Stimulated activated naive CD8-positive, alpha-beta T cell treated with anti-CD3 and anti-CD28 coated beads, Interleukin-15, Interleukin-2, amounts not matched to agents 100 ng/mL and 50 ng/mL, for 24 hours (primary cell): ENCODE data around the gene HSPA1B.
"Not testable (repeated sequence)": the region's sequence is repeated elsewhere in the genome, so short reads cannot be mapped to it uniquely, and the experiment has no call there.

Experiments
- H3K27ac Mint-ChIP-seq: one replicate; pipeline ENCODE4 v1.8.0; 2021; ENCODE audit warnings: mild to moderate bottlenecking, mixed read lengths
- H3K27me3 Mint-ChIP-seq: one replicate; pipeline ENCODE4 v1.8.0; 2021; ENCODE audit warnings: mixed read lengths
- H3K36me3 Mint-ChIP-seq: one replicate; pipeline ENCODE4 v1.8.0; 2021; ENCODE audit warnings: low read depth, mixed read lengths
- H3K4me1 Mint-ChIP-seq: one replicate; pipeline ENCODE4 v1.8.0; 2021; ENCODE audit warnings: low read depth, mixed read lengths
- H3K4me3 Mint-ChIP-seq: one replicate; pipeline ENCODE4 v1.8.0; 2021; ENCODE audit warnings: mild to moderate bottlenecking, mixed read lengths
- H3K9me3 Mint-ChIP-seq: one replicate; pipeline ENCODE4 v1.8.0; 2021; ENCODE audit warnings: mixed read lengths

Gene HSPA1B

DNA sequence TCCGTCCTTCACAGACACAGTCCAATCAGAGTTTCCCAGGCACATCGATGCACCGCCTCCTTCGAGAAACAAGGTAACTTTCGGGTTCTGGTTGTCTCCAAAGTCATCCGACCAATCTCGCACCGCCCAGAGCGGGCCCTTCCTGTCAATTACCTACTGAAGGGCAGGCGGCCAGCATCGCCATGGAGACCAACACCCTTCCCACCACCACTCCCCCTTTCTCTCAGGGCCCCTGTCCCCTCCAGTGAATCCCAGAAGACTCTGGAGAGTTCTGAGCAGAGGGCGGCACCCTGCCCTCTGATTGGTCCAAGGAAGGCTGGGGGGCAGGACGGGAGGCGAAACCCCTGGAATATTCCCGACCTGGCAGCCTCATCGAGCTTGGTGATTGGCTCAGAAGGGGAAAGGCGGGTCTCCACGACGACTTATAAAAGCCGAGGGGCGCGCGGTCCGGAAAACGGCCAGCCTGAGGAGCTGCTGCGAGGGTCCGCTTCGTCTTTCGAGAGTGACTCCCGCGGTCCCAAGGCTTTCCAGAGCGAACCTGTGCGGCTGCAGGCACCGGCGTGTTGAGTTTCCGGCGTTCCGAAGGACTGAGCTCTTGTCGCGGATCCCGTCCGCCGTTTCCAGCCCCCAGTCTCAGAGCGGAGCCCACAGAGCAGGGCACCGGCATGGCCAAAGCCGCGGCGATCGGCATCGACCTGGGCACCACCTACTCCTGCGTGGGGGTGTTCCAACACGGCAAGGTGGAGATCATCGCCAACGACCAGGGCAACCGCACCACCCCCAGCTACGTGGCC, at the start of gene HSPA1B:
Gene HSPA1B, plus strand, starts transcription at position 453 of the 794 bp plus-strand sequence. Its CDS starts 213 bp downstream, at position 666.
- Mint-ChIP-seq H3K27me3 (no peaks in the 10 kb centered on the region), H3K36me3 (peaks cover 12% of the 10 kb centered on the region), H3K9me3 (no peaks in the 10 kb centered on the region), H3K4me3 (peak within 1 kb of the TSS; percentile 90), H3K4me1 (peaks cover 53% of the 10 kb centered on the region), H3K27ac (peak within 1 kb of the TSS; percentile 97)

DNA sequence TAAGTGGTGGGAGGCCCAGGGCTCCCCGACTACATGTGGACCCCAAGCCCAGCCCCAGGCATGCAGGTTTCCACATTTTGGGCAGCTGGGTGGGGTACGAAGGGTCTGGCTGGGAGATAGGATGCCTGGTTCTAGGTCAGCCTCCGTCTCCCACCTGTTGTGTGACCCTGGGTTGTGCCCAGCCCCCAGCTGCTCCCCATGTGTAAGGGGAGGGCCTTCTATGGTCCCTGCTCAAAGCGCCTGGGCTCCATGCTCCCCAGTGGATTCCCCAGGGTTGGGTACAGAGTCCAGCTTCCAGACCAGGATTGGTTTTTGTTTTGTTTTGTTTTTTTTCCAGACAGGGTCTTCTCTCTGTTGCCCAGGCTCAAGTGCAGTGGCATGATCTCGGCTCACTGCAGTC, 49.3 kb upstream of the HSPA1B start:
- Mint-ChIP-seq H3K36me3 (peaks cover 31% of the 10 kb centered on the region), H3K4me3 (no peak overlapping the region), H3K27me3 (no peaks in the 10 kb centered on the region), H3K9me3 (no peaks in the 10 kb centered on the region), H3K4me1 (peaks cover 40% of the 10 kb centered on the region), H3K27ac (no peak overlapping the region)

DNA sequence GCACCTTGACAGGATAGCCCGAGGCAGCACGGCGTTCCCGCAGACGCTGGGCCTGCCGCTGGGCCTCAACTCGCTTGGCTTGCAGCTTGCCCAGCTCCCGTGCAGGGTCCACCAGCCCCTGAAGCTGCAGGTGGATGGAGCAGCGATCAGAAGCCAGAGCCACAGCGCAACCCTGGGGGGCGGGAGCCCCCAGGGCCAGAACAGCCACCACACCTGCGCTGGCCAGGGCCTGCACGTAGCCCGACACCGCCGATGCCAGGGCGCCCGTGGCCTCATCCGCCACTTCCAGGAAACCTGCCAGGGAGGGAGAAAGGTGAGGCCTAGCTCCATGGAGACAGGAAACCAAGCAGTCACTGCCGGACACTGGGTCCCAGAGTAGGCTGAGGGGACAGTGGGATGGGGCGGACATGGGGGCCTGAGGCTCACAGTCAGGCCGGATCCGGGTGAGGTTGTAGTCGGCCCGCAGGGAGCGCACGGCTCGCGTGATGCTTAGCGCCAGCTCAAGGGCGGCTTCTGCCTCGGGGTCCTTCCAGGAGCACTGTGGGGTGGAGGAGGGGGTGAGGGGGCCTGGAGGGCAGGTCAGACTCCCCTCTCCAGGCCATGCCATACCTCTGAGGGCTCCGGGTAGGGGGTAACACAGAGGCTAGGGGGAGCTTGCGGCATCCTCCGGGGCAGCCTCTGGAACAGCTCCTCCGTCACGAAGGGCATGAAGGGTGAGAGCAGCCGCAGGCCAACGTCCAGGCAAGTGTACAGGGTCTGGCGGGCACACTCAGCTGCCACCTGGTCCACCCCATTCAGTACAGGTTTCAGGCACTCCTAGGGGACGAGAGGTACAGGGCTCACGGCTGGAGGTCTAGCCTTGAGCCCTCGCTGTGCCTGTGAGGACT, 48.3 kb upstream of the HSPA1B start:
- no peaks in the 10 kb centered on the region for H3K27me3 Mint-ChIP-seq
- H3K4me1 Mint-ChIP-seq = peaks cover 34% of the 10 kb centered on the region
- H3K36me3 Mint-ChIP-seq = peaks cover 36% of the 10 kb centered on the region
- H3K9me3 Mint-ChIP-seq = no peaks in the 10 kb centered on the region
- no peak overlapping the region for H3K27ac Mint-ChIP-seq
- H3K4me3 Mint-ChIP-seq = no peak overlapping the region

DNA sequence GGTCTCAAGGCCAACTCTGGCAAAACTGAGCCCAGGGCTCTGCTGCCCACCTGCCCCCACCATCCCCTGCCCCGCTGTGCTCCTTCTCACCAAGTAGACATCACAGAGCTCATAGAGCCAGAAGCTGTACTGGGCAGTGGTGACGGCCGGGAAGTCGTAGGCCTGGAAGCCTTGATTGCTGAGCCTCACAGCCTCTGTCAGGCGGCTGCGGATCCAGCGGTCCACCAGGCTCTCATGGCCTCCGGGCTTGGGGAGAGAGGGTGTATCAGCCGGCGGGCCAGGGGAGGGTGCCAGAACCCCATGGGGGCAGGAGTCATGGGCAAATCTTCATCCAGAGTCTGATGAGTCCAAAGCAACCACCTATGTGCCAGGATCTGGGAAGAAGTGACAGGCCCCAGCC, 47.6 kb upstream of the HSPA1B start:
- H3K36me3 Mint-ChIP-seq = peaks cover 43% of the 10 kb centered on the region
- H3K9me3 Mint-ChIP-seq = no peaks in the 10 kb centered on the region
- H3K27ac Mint-ChIP-seq = no peak overlapping the region
- no peak overlapping the region for H3K4me3 Mint-ChIP-seq
- no peaks in the 10 kb centered on the region for H3K27me3 Mint-ChIP-seq
- H3K4me1 Mint-ChIP-seq = peaks cover 31% of the 10 kb centered on the region

DNA sequence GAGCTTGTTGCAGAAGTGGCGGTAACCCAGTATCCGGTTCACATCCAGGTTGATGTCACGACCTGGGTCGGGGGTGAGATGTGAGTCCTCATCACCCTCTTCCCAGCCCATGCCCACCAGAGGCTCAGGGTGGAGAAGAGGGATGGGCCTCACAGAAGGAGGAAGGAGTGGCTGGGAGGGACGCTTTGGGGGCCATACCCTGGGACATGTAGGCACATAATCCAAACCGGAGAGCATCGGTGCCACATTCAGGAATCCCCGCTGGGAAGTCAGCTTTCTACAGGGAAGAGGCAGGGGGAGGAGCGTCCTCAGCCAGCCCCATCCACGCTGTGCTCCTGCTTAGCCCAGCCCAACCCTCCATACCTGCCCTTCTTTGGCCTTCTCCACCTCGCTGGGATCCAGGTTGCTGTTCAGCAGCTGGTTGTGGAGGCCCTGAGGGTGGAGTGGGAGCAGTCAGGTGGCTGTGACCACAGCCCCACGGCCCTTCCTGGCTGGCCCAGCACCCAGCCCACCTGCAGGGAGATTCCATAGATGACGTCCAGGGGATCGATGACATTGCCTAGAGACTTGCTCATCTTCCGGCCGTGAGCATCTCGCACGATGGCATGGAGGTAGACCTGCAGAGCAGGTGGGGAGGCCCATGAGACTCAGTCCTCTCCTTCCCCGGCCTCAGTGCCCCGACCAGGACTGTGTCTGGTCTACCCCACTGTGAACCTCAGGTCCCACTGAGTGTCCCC, 46.9 kb upstream of the HSPA1B start:
- H3K9me3 Mint-ChIP-seq = no peaks in the 10 kb centered on the region
- peaks cover 43% of the 10 kb centered on the region for H3K36me3 Mint-ChIP-seq
- H3K27me3 Mint-ChIP-seq = no peaks in the 10 kb centered on the region
- H3K27ac Mint-ChIP-seq = no peak overlapping the region
- H3K4me1 Mint-ChIP-seq = peaks cover 24% of the 10 kb centered on the region
- no peak overlapping the region for H3K4me3 Mint-ChIP-seq

DNA sequence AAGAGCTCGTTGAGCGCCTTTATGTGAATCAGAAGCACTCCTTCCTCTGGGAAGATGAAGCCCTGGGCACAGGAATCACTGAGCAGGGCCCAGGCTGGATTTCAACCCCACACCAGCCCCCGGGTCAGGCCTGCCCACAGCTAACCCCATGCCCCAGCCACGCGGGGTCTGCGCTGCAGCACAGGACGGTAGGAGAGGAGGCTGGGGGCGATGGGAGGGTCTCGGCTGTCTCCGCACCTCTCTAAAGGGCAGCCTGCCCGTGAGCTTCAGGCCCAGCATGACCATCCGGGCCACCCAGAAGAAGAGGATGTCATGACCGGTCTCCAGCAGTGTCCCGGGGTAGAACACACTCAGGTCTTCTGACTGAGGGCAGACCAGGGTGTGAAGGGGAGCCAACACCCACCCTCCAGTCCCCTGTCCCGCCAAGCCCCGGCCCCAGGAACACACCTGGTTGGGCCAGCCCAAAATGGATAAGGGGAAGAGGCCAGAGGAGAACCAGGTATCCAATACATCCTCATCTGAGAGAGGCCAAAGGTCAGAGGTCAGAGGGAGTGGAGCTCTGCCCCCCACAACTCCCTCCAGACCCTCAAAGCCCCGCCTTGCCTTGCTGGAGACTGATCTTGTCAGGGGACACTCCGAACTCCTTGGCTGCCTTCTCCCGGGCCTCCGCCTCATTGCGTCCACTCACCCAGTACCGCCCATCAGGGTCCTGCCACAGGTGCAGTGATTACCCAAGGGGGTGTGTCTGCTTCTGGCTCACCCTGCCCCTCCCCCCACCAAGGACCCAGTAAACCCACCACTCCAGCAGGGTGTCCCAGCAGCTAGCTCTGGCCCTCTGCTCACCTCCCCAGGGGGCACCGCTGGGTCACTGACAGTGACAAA, 46.1 kb upstream of the HSPA1B start:
- no peaks in the 10 kb centered on the region for H3K9me3 Mint-ChIP-seq
- H3K27ac Mint-ChIP-seq = no peak overlapping the region
- H3K36me3 Mint-ChIP-seq = peaks cover 47% of the 10 kb centered on the region
- H3K4me3 Mint-ChIP-seq = no peak overlapping the region
- H3K4me1 Mint-ChIP-seq = peaks cover 15% of the 10 kb centered on the region
- no peaks in the 10 kb centered on the region for H3K27me3 Mint-ChIP-seq

DNA sequence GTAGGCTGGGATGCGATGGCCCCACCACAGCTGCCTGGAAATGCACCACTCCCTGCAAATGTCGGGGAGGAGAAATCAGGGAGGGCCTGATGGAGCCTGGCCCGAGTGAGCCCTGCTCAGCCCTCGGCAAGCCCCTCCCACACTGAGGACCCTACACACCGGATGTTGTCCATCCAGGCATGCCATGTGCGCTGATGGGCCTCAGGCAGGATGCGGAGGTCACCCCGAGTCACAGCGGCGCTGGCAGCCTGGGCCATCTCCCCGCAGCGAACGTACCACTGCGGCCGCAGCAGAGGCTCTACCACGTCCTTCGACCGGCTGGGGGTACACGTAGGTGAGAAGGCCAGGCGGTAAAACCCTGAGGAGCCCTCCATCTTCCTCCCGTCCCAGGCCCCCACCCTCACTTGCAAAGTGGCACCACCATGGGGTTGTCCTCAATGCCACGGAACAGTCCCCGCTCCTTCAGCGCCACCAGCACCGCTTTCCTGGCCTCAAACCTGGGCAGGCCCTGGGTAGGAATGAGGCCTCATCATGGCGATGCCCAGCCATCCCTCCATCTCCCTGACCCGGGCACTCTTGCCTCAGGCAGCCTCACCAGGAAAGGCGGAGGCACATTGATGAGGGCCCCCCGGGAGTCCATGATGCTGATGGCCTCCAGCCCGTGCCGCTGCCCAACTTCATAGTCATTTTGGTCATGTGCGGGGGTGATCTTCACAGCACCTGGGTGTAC, 45.2 kb upstream of the HSPA1B start:
- Mint-ChIP-seq H3K27ac (no peak overlapping the region), H3K4me3 (no peak overlapping the region), H3K36me3 (peaks cover 47% of the 10 kb centered on the region), H3K9me3 (no peaks in the 10 kb centered on the region), H3K27me3 (no peaks in the 10 kb centered on the region), H3K4me1 (peaks cover 7% of the 10 kb centered on the region)

DNA sequence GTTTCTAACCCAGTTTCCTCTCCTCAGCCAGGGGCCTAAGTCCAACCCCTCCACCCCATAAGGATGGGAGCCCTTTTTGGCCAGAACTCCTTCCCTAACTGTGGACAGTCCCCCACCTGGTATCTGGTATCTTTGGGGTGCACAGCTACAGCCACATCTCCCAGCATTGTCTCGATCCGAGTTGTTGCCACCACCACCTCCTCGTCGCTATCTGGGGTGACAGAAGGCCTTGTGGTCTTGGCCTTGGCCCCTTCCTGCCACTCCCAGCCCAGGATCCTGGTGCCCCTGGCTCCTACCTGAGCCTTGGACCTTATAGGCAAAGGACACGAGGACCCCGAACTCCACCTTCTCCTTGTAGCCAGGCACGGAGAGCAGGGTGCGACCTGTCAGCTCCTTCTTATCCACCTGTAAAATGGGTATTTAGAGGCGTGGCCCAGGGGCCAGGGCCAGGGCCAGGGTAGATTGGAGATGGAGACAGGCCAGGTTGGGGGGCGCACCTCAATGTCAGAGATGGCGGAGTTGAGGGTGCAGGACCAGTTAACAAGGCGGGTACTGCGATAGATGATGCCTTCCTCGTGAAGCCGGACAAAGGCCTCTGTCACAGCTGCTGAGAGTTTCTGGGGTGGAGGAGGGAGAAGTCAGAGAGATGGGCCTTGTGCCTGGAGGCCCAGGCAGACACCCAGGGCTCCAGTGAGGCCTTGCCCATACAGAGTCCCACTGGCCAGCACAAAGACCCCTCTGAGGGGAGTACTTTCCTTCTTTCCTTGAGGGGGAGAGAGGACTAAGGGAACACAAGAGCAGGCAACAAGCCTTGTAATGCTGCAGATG, 43.2 kb upstream of the HSPA1B start:
- no peaks in the 10 kb centered on the region for H3K9me3 Mint-ChIP-seq
- H3K27me3 Mint-ChIP-seq = no peaks in the 10 kb centered on the region
- H3K4me1 Mint-ChIP-seq = peaks cover 2% of the 10 kb centered on the region
- peaks cover 46% of the 10 kb centered on the region for H3K36me3 Mint-ChIP-seq
- H3K4me3 Mint-ChIP-seq = no peak overlapping the region
- H3K27ac Mint-ChIP-seq = no peak overlapping the region

DNA sequence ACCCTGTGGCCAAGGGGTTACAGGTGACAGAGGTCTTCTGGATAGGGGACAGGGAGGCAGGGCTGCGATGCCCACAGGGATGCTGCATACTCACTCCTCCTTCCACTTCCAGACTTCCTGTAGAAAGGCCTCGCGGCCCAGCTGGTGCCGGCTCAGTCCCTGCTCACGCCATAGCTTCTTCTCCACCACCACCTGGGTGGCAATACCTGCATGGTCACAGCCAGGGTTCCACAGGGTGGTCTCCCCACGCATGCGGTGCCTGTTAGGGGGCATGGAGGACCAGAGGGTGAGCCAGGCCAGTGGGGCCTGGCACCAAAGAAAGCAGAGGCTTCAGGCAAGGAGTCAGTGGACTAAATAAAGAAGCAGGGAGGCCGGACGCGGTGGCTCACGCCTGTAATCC, 42.1 kb upstream of the HSPA1B start:
- Mint-ChIP-seq H3K27ac (no peak overlapping the region), H3K4me1 (peaks cover 7% of the 10 kb centered on the region), H3K36me3 (peaks cover 44% of the 10 kb centered on the region), H3K4me3 (no peak overlapping the region), H3K9me3 (no peaks in the 10 kb centered on the region), H3K27me3 (no peaks in the 10 kb centered on the region)

DNA sequence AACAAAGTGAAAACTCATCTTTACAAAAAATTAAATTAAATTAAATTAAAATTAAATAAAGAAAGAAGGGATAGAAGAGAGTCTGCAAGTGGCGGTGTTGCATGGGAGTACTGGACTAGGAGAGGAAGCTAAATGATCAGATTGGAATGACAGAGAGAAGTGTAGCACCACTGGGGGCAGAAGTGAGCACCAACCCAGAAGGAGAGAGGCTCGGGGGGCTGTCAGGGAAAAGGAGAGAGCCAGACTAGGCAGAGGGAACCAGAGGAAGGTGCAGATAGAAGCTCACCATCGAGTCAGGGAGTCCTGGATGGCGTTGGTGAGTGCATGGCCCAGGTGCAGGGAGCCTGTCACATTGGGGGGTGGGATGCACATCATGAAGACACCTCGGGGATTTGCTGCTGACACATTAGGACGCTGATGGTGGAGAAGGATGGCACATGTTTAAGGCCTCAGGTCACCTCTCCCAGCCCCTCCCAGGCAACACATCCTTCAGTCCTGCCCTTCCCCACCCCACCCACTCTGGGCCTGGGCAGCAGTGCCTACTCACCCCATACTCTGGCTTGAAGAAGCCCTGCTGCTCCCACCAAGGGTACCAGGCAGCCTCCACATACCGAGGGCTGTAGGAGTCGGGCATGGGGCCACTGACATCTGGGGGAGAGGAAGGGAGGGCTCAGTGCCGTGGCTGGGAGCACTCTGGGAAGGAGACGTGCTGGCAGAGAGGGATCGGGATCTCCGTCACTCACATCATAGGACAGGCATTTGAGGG, 36.0 kb upstream of the HSPA1B start:
- no peaks in the 10 kb centered on the region for H3K27me3 Mint-ChIP-seq
- H3K9me3 Mint-ChIP-seq = no peaks in the 10 kb centered on the region
- peak overlapping the region; percentile 11 for H3K4me3 Mint-ChIP-seq
- H3K4me1 Mint-ChIP-seq = peaks cover 45% of the 10 kb centered on the region
- H3K27ac Mint-ChIP-seq = peak overlapping the region; percentile 21
- H3K36me3 Mint-ChIP-seq = peaks cover 49% of the 10 kb centered on the region

DNA sequence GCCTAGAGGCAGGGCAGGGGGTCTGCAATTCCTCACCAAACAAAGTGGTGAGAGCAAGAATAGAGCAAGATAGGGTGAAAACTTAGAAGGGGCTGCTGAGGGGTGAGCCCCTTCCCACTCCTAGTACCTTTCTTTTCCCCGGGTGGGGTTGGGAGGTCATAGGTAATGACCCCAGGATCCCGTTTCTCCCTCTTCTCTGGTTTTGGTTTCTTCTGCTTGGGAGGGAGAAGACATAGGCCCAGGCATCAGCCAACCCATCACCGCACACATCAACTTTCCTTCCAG, 35.5 kb upstream of the HSPA1B start:
- Mint-ChIP-seq H3K27me3 (no peaks in the 10 kb centered on the region), H3K36me3 (peaks cover 49% of the 10 kb centered on the region), H3K4me1 (peaks cover 49% of the 10 kb centered on the region), H3K4me3 (no peak overlapping the region), H3K27ac (no peak overlapping the region), H3K9me3 (no peaks in the 10 kb centered on the region)

DNA sequence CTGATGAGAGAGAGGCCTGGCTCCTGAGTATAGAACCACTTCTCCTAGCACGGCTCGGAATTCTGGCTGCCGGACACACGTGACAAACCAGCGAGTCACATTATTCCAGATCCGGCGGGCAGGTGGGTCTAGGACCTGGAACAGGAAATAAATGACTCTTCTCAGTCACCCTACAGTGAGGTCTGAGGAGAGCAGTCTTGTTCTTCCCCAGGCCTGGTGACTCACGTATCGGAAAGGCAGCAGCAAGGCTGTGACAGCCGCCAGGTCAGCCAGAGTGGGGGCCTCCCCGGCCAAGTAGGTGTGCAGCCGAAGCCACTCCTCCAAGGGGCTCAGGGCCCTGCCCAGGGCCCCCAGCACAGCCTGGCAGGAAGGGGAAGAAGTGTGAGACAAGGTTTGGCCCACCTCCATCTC, 34.8 kb upstream of the HSPA1B start:
- H3K4me1 Mint-ChIP-seq = peaks cover 56% of the 10 kb centered on the region

DNA sequence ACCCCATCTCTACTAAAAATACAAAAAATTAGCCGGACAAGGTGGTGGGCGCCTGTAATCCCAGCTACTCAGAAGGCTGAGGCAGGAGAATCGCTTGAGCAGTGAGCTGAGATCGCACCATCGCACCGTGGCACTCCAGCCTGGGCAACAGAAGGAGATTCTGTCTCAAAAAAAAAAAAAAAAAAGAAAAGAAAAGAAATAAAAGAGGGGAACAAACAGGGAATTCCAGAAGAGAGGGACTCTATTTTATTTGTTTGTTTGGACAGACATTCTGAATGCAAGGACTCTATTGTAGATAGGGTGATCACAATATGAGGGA, 33.7 kb upstream of the HSPA1B start:
- peak overlapping the region; percentile 87 for H3K4me3 Mint-ChIP-seq
- not testable (repeated sequence) for H3K9me3 Mint-ChIP-seq, H3K27me3 Mint-ChIP-seq
- H3K4me1 Mint-ChIP-seq = peaks cover 65% of the 10 kb centered on the region
- H3K36me3 Mint-ChIP-seq = peaks cover 48% of the 10 kb centered on the region
- peak overlapping the region; percentile 82 for H3K27ac Mint-ChIP-seq

More for the DNA sequence above, 34.8 kb upstream of the HSPA1B start:
- Mint-ChIP-seq H3K36me3 (peaks cover 49% of the 10 kb centered on the region), H3K27me3 (no peaks in the 10 kb centered on the region), H3K27ac (peak overlapping the region; percentile 67), H3K9me3 (no peaks in the 10 kb centered on the region), H3K4me3 (peak overlapping the region; percentile 87)
